GM12864 (cell line): Measurements from ENCODE around the gene SLC2A14.
"Not testable (repeated sequence)": the region's sequence is repeated elsewhere in the genome, so short reads cannot be mapped to it uniquely, and the experiment has no call there.

Experiments
- DNase-seq: peaks from one replicate; pipeline ENCODE4 v3.0.0-alpha.2; 2011; ENCODE audit warnings: low read depth
- H3K4me3 ChIP-seq: 2 replicates; pipeline ENCODE4 v1.5.1; 2011; ENCODE audit warnings: mild to moderate bottlenecking, low read depth, low read length, control low read depth
- TF ChIP-seq, protein P1 (sequence below): IDR thresholded peaks from 2 replicates; pipeline ENCODE4 v1.5.1; 2011; ENCODE audit warnings: low read depth, mild to moderate bottlenecking, moderate library complexity, low read length, control low read depth, inconsistent platforms; ENCODE audit errors: missing control alignments

The SLC2A14 gene

DNA sequence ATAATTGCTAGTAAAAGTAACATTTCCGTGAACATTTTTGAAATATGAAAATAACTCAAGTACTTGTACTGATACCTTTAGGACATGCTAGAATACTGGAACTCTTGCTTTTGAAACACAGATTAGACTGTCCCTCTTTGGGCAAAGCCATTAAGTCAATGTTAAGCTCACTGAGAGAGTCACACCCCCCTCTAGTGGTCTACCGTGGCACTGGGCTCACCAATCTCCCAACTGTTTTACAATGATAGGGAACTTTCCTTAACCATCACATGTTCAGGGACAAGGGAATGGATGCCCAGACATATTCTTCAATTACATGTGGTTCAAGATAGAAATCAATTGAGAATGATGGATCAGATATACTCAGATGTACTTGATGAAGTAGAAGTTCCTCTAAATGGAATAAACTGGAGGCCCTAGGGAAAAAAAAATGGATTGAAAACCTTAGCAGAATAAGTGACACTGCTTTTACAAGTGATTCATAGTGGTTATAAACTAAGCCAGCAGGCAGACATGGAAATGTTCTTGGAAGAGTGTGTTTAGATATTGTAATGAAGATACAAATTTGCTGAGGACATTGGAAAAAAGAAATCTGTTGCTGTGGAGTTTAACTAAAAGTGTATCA lies 65.7 kb downstream of the SLC2A14 start:
- TF ChIP-seq, protein P1, sequence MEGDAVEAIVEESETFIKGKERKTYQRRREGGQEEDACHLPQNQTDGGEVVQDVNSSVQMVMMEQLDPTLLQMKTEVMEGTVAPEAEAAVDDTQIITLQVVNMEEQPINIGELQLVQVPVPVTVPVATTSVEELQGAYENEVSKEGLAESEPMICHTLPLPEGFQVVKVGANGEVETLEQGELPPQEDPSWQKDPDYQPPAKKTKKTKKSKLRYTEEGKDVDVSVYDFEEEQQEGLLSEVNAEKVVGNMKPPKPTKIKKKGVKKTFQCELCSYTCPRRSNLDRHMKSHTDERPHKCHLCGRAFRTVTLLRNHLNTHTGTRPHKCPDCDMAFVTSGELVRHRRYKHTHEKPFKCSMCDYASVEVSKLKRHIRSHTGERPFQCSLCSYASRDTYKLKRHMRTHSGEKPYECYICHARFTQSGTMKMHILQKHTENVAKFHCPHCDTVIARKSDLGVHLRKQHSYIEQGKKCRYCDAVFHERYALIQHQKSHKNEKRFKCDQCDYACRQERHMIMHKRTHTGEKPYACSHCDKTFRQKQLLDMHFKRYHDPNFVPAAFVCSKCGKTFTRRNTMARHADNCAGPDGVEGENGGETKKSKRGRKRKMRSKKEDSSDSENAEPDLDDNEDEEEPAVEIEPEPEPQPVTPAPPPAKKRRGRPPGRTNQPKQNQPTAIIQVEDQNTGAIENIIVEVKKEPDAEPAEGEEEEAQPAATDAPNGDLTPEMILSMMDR: peak; percentile 90
- DNase-seq: peak; percentile 15
- H3K4me3 ChIP-seq: no peak overlapping the region

DNA sequence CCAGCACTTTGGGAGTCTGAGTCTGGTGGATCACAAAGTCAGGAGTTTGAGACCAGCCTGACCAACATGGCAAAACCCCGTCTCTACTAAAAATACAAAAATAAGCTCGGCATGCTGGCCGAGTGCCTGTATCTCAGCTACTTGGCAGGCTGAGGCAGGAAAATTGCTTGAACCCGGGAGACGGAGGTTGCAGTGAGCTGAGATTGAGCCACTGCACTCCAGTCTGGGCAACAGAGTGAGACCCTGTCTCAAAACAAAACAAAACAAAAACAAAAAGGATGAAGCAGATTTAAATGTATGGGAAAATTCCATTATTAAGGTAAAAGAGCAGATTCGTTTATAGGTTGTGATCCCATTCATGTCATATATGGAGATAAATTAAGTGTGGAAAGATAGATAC lies 66.4 kb downstream of the SLC2A14 start:
- H3K4me3 ChIP-seq, DNase-seq: not testable (repeated sequence)

DNA sequence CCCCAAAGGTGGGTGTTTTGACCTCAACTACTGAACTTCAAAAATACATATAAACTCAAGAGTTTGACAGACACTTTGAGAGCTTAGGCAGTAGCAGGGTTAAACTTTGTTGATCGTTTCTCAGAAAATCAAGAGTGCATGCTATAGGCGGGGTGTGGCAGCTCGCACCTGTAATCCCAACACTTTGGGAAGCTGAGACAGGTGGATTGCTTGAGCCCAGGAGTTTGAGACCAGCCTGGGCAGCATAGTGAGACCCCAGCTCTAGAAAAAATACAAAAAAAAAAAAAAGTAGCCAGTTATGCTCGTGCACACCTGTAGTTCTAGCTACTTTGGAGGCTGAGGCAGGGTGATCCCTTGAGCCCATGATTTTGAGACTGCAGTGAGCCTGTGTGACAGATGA lies 71.3 kb downstream of the SLC2A14 start:
- H3K4me3 ChIP-seq: no peak overlapping the region
- TF ChIP-seq, protein P1: no peak
- no peak for DNase-seq

DNA sequence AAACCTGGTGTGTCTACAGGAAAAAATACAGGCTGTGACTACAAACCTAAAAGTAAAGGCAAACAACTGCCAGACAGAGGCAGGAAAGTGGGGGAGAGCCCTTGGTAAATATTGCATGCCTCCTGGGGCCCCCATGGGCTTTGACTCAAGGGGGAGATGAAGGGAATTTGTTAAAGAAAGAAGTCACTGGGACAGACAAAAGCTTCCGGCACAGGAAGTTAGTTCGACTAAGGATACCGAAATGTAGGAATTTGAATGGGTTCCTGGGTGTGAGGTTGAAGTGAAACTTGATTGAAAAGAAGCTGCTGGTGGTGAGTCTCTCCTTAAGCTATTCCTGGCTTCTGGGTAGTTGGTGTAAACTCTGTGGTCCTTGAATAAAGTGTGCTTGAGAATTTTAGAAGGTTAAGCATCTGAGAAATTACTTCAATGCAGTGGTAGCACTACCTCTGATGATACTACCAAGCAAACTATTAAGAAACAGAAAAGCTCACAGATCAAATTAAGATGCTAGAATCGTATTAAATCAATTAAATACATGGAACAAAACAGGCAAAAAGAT lies 73.9 kb downstream of the SLC2A14 start:
- DNase-seq: not testable (repeated sequence)

DNA sequence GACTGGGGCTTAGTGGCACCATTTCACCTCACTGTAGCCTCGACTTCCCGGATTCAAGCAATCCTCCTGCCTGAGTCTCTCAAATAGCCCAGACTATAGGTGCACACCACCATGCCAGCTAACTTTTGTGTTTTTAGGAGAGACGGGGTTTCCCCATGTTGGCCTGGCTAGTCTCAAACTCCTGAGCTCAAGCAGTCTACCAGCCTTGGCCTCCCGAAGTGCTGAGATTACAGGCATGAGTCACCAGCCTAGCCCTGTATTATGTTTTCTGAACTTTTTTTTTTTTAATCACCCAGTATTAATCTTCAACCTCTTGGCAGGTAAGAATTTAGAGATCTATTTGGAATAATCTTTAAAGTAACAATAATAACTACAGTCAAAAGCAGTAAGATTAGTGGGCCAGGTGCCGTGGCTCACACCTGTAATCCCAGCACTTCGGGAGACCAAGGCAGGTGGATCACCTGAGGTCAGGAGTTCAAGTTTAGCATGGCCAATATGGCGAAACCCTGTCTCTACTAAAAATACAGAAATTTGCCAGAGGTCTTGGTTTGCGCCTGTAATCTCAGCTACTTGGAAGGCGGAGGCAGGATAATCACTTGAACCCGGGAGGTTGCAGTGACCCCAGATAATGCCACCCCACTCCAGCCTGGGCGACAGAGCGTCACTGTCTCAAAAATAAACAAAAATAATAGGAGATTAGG lies 74.9 kb downstream of the SLC2A14 start:
- no peak overlapping the region for H3K4me3 ChIP-seq
- DNase-seq: no peak
- TF ChIP-seq, protein P1: no peak

More for the DNA sequence above, 73.9 kb downstream of the SLC2A14 start:
- H3K4me3 ChIP-seq: not testable (repeated sequence)

DNA sequence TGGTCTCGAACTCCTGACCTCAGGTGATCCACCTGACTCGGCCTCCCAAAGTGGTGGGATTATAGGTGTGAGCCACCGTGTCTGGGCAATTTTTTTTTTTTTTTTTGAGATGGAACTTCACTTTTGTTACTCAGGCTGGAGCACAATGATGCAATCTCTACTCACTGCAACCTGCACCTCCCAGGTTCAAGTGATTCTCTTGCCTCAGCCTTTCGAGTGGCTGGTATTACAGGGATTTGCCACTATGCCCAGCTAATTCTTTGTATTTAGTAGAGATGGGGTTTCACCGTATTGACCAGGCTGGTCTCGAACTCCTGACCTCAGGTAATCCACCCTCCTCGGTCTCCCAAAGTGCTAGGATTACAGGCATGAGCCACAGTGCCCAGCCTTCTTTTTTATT lies 75.4 kb downstream of the SLC2A14 start:
- not testable (repeated sequence) for H3K4me3 ChIP-seq, DNase-seq

DNA sequence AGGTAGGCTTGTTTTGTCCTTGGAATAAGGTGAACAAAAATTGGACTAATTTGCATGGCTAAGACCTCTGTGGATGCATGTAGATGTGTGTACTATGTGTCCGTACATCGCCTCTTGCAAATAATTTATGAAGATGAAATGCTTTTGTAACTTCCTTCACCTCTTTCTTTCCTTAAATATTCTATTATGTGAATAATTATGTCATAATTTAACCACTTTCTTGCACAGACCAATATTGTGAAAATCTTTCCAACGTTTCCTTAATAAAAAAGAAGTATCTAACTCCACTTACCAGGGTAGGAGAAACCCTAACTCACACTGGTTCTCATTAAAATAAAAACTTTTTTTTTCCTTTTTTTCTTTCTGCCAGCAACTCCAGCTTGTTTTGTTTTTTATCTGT lies 79.5 kb downstream of the SLC2A14 start:
- DNase-seq: no peak
- TF ChIP-seq, protein P1: no peak
- no peak overlapping the region for H3K4me3 ChIP-seq

DNA sequence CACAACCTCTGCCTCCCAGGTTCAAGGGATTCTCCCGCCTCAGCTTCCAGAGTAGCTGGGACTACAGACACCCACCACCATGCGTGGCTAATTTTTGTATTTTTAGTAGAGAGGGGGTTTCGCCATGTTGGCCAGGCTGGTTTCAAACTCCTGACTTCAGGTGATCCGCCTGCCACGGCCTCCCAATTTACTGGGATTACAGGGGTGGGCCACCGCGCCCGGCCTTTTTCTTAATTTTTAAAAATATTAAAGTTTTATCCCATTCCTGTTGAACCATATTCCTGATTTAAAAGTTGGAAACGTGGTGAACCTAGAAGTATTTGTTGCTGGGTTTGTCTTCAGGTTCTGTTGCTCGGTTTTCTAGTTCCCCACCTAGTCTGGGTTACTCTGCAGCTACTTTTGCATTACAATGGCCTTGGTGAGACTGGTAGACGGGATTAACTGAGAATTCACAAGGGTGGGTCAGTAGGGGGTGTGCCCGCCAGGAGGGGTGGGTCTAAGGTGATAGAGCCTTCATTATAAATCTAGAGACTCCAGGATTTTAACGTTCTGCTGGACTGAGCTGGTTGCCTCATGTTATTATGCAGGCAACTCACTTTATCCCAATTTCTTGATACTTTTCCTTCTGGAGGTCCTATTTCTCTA lies 83.7 kb downstream of the SLC2A14 start, which contains the start of gene NANOG:
TSS of gene NANOG (plus strand) at position 519 of the 645 bp plus-strand sequence. CDS start 213 bp downstream, outside the sequence.
- H3K4me3 ChIP-seq, DNase-seq: not testable (repeated sequence)

DNA sequence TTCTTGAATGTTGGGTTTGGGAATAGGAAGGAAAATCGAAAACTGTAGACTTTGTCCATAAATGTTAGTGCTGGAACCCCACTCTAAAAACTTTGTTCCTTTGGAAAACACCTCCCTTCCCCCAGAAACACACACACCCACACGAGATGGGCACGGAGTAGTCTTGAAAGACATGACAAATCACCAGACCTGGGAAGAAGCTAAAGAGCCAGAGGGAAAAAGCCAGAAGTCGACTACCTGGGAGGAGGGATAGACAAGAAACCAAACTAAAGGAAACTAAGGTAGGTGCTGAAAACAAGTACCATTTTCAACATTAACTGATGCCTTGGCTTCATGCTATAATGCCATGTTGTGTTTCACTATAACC lies 84.4 kb downstream of the SLC2A14 start:
- TF ChIP-seq, protein P1: no peak
- no peak for DNase-seq
- H3K4me3 ChIP-seq: no peak overlapping the region
